HepG2 (cell line): ENCODE results near the gene MSRB3. TPM values are rescaled to one million over a fixed set of nuclear protein-coding genes. Genes with fewer than 3 reads are reported as not detected.

Experiments
- CBFB ChIP-seq: sonication (generic); formaldehyde crosslinking; IDR thresholded peaks from 2 replicates; pipeline ENCODE4 v1.4.0; 2020; ENCODE audit warnings: missing genetic modification reagents
- GMEB1 ChIP-seq: sonication (generic); formaldehyde crosslinking; IDR thresholded peaks from 2 replicates; pipeline ENCODE4 v1.5.1; 2020; ENCODE audit warnings: missing genetic modification reagents, mild to moderate bottlenecking, borderline replicate concordance
- NCOA2 ChIP-seq: sonication (generic); formaldehyde crosslinking; IDR thresholded peaks from 2 replicates; pipeline ENCODE4 v1.8.0; 2022; ENCODE audit warnings: inconsistent platforms
- NFE2L1 ChIP-seq: sonication (generic); formaldehyde crosslinking; IDR thresholded peaks from 2 replicates; pipeline ENCODE4 v1.4.0; 2020; ENCODE audit warnings: missing genetic modification reagents, mild to moderate bottlenecking, borderline replicate concordance
- TEAD2 ChIP-seq: sonication (generic); formaldehyde crosslinking; IDR thresholded peaks from 2 replicates; pipeline ENCODE4 v1.9.0; 2021; ENCODE audit warnings: missing genetic modification reagents
- ZNF10 ChIP-seq: sonication (generic); formaldehyde crosslinking; IDR thresholded peaks from 2 replicates; pipeline ENCODE4 v1.4.0; 2020; ENCODE audit warnings: mild to moderate bottlenecking, low read depth, missing genetic modification reagents, borderline replicate concordance
- ZNF335 ChIP-seq: sonication (generic); formaldehyde crosslinking; IDR thresholded peaks from 2 replicates; pipeline ENCODE4 v1.4.0; 2020; ENCODE audit warnings: missing genetic modification reagents
- ZNF407 ChIP-seq: sonication (generic); formaldehyde crosslinking; IDR thresholded peaks from one replicate; pipeline ENCODE4 v1.5.1; 2020; ENCODE audit warnings: mild to moderate bottlenecking, missing genetic modification reagents; ENCODE audit errors: not compliant biosample characterization
- ZNF512 ChIP-seq: sonication (generic); formaldehyde crosslinking; IDR thresholded peaks from 2 replicates; pipeline ENCODE4 v1.4.0; 2020; ENCODE audit warnings: mild to moderate bottlenecking, missing genetic modification reagents
- ZNF644 ChIP-seq: IDR thresholded peaks from 2 replicates; pipeline ENCODE4 v1.6.1; 2016; ENCODE audit warnings: low read depth
- ZNF83 ChIP-seq: sonication (generic); formaldehyde crosslinking; IDR thresholded peaks from 2 replicates; pipeline ENCODE4 v1.4.0; 2020; ENCODE audit warnings: missing genetic modification reagents, mild to moderate bottlenecking, borderline replicate concordance
- polyA plus RNA-seq, 8 experiments: library from polyadenylated mRNA; depleted of rRNA in 3 of 8; stranded (reverse) in 7 of 8; unstranded in 1 of 8; fragments of >200 nt; fragmentation: Illumina TruSeq in 4 of 8; extraction: Trizol in 4 of 8; gene quantifications; 2 replicates each; pipeline versions ENCODE4 v1.2.1 to v1.2.3, GENCODE V29; 2011 to 2016; ENCODE audit warnings: low read depth in 4 of 8, missing spikeins in 1 of 8, mixed read lengths in 1 of 8; ENCODE audit not compliant: insufficient read depth in 1 of 8
- total RNA-seq, 5 experiments: library from RNA; depleted of rRNA; stranded (reverse); fragments of >200 nt; fragmentation: Illumina TruSeq; extraction: Trizol; gene quantifications; 2 replicates each; pipeline ENCODE4 v1.2.3, GENCODE V29; 2016; ENCODE audit warnings: low read depth in 1 of 5
- TF ChIP-seq, protein P1 (sequence below): sonication (generic); formaldehyde crosslinking; IDR thresholded peaks from 2 replicates; pipeline ENCODE4 v1.5.0; 2020; ENCODE audit warnings: mild to moderate bottlenecking, missing genetic modification reagents, borderline replicate concordance
- TF ChIP-seq, protein P2 (sequence below): sonication (generic); formaldehyde crosslinking; IDR thresholded peaks from 2 replicates; pipeline ENCODE4 v1.4.0; 2020; ENCODE audit warnings: mild to moderate bottlenecking, low read depth, missing genetic modification reagents

MSRB3 gene
- total and polyA plus RNA-seq, 2 of the 13 experiments (the other 11 are each of a cell fraction or from before 2014, with no cell fraction given), result 1.5 to 1.9 TPM

- no peak for TF ChIP-seq ZNF407
- TF ChIP-seq, protein P1, sequence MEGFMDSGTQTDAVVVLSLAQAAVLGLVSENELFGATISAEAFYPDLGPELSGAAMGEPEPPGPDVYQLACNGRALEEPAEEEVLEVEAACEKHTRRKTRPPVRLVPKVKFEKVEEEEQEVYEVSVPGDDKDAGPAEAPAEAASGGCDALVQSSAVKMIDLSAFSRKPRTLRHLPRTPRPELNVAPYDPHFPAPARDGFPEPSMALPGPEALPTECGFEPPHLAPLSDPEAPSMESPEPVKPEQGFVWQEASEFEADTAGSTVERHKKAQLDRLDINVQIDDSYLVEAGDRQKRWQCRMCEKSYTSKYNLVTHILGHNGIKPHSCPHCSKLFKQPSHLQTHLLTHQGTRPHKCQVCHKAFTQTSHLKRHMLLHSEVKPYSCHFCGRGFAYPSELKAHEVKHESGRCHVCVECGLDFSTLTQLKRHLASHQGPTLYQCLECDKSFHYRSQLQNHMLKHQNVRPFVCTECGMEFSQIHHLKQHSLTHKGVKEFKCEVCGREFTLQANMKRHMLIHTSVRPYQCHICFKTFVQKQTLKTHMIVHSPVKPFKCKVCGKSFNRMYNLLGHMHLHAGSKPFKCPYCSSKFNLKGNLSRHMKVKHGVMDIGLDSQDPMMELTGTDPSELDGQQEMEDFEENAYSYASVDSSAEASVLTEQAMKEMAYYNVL, result 0 out of 2 replicates have a peak, but pooled peaks have one; percentile 44
- TF ChIP-seq NFE2L1, result no peak
- no peak for TF ChIP-seq ZNF644
- TF ChIP-seq ZNF83 (CRISPR knock-in tag), result no peak
- TF ChIP-seq ZNF10, result no peak
- TF ChIP-seq, protein P2, sequence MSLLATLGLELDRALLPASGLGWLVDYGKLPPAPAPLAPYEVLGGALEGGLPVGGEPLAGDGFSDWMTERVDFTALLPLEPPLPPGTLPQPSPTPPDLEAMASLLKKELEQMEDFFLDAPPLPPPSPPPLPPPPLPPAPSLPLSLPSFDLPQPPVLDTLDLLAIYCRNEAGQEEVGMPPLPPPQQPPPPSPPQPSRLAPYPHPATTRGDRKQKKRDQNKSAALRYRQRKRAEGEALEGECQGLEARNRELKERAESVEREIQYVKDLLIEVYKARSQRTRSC (CRISPR knock-in tag), result no peak
- peak; percentile 19; the same call in 1 of the 2 replicates for TF ChIP-seq GMEB1 (CRISPR knock-in tag)
- no peak for TF ChIP-seq CBFB (CRISPR knock-in tag)
- TF ChIP-seq TEAD2 (CRISPR knock-in tag), result no peak
- no peak for TF ChIP-seq ZNF512 (CRISPR knock-in tag)
- peak; percentile 52 for TF ChIP-seq NCOA2
- no peak for TF ChIP-seq ZNF335
These were observed 49.0 kb downstream of the MSRB3 start (continued) for GRCh38 chr12:65327207-65328076.
